K562 (cell line): ENCODE data around the gene STOX2. TPM values are rescaled to one million over a fixed set of nuclear protein-coding genes. Genes with fewer than 3 reads are reported as not detected.

ENCODE experiments used
- ATAC-seq: fragments of 200-7000 bp; cut with Tn5 transposase; 3 replicates; pipeline ENCODE4 v1.9.1; 2020; ENCODE audit warnings: moderate library complexity
- BruUV-seq: library from RNA; stranded (reverse); fragments of 400-500 nt; replicated peaks from 2 replicates; lab custom pipeline; 2021; lab: Mats Ljungman, UMichigan
- CTCF ChIA-PET: fragments of 300-600 bp; formaldehyde crosslinking; extraction: SDS; loops from one replicate; lab custom pipeline; 2021; ENCODE audit warnings: low intra/inter-chr PET ratio; lab: Yijun Ruan, JAX
- POLR2A ChIA-PET: fragments of 300-600, 350-650 bp; sonication (Branson Sonifier 250); formaldehyde crosslinking; extraction: SDS; loops from one replicate; lab custom pipeline; 2021; ENCODE audit warnings: antibody characterized with exemption, inconsistent platforms; lab: Yijun Ruan, JAX
- DNase-seq, 4 experiments: peaks; one replicate each; pipeline versions ENCODE4 v3.0.0 to v3.0.0-alpha.2; 2011 to 2018; ENCODE audit warnings: low spot score in 3 of 4, mixed read lengths in 3 of 4; ENCODE audit errors: extremely low read depth in 1 of 4
- FAIRE-seq: peaks from 2 replicates; lab custom pipeline; 2011; peaks lifted over from hg19 to GRCh38; lab: Jason Lieb, UNC
- H2AFZ ChIP-seq: 2 replicates; pipeline ENCODE4 v1.6.0; 2011; ENCODE audit warnings: low read depth, low read length, control low read depth, inconsistent platforms
- H3K27ac ChIP-seq: fragments of 200-600 bp; 3 replicates; pipeline ENCODE4 v1.8.0; 2011; ENCODE audit warnings: low read depth, mild to moderate bottlenecking, control low read depth, inconsistent platforms, low read length, moderate library complexity, mixed read lengths; ENCODE audit errors: extremely low read depth
- H3K27me3 ChIP-seq, 2 experiments: fragments of 300-600 bp in 1 of 2; 2 replicates in 1 of 2; 3 replicates in 1 of 2; pipeline versions ENCODE4 v1.6.0 to v1.8.0; 2011; ENCODE audit warnings: inconsistent platforms in 2 of 2, low read length in 2 of 2, mild to moderate bottlenecking in 1 of 2, mixed read lengths in 1 of 2, moderate library complexity in 1 of 2; ENCODE audit not compliant: control insufficient read depth in 2 of 2, insufficient read depth in 2 of 2
- H3K36me3 ChIP-seq: fragments of 300-600 bp; 3 replicates; pipeline ENCODE4 v1.8.0; 2011; ENCODE audit warnings: mild to moderate bottlenecking, low read length, inconsistent platforms; ENCODE audit not compliant: control insufficient read depth, insufficient read depth
- H3K4me1 ChIP-seq, 2 experiments: fragments of 200-600 bp in 1 of 2; replicated peaks in 1 of 2; 2 replicates in 1 of 2; 3 replicates in 1 of 2; pipeline versions ENCODE4 v1.5.1 to v1.8.0; 2011; ENCODE audit warnings: inconsistent platforms in 2 of 2, low read length in 2 of 2, mild to moderate bottlenecking in 1 of 2, mixed read lengths in 1 of 2, moderate library complexity in 1 of 2; ENCODE audit not compliant: control insufficient read depth in 2 of 2, insufficient read depth in 2 of 2
- H3K4me2 ChIP-seq: 2 replicates; pipeline ENCODE4 v1.6.1; 2011; ENCODE audit warnings: low read length, control low read depth, inconsistent platforms, mixed read lengths; ENCODE audit not compliant: insufficient read depth
- H3K4me3 ChIP-seq: fragments of 200-600 bp; sonication (generic), shearing (Covaris generic); 2 replicates; pipeline ENCODE4 v1.5.1; 2016; ENCODE audit warnings: control low read depth, inconsistent platforms
- H3K79me2 ChIP-seq: fragments of 200-600 bp; 3 replicates; pipeline ENCODE4 v1.8.0; 2011; ENCODE audit warnings: low read length, inconsistent platforms; ENCODE audit not compliant: control insufficient read depth, insufficient read depth
- H3K9ac ChIP-seq, 2 experiments: 2 replicates each; pipeline versions ENCODE4 v1.6.0 to v1.6.1; 2011; ENCODE audit warnings: low read depth in 2 of 2, low read length in 2 of 2, control low read depth in 1 of 2, inconsistent platforms in 1 of 2, mild to moderate bottlenecking in 1 of 2, mixed read lengths in 1 of 2; ENCODE audit not compliant: insufficient read depth in 1 of 2
- H3K9me1 ChIP-seq: one replicate; pipeline ENCODE4 v1.6.0; 2011; ENCODE audit warnings: inconsistent platforms, mild to moderate bottlenecking, low read length, moderate library complexity; ENCODE audit not compliant: control insufficient read depth, insufficient read depth
- H3K9me3 ChIP-seq: replicated peaks from 2 replicates; pipeline ENCODE4 v1.5.1; 2011; ENCODE audit warnings: low read depth, low read length, inconsistent platforms; ENCODE audit not compliant: control insufficient read depth, insufficient read depth
- H4K20me1 ChIP-seq: replicated peaks from 2 replicates; pipeline ENCODE4 v1.6.1; 2011; ENCODE audit warnings: low read length, inconsistent platforms, mixed read lengths; ENCODE audit not compliant: control insufficient read depth, insufficient read depth
- CBFB ChIP-seq: sonication (generic); formaldehyde crosslinking; IDR thresholded peaks from 2 replicates; pipeline ENCODE4 v1.4.0; 2020; ENCODE audit warnings: mild to moderate bottlenecking, missing genetic modification reagents
- EWSR1 ChIP-seq: fragments of 450-650 bp; IDR thresholded peaks from 2 replicates; pipeline ENCODE4 v1.6.1; 2018; ENCODE audit warnings: borderline replicate concordance, mild to moderate bottlenecking, low read depth, moderate library complexity; ENCODE audit not compliant: partially characterized antibody
- MCM5 ChIP-seq: fragments of 450-650 bp; IDR thresholded peaks from 2 replicates; pipeline ENCODE4 v1.6.1; 2016; ENCODE audit warnings: low read depth
- SAFB2 ChIP-seq: fragments of 200-400 bp; formaldehyde crosslinking; IDR thresholded peaks from 2 replicates; pipeline ENCODE4 v1.6.1; 2018; ENCODE audit warnings: borderline replicate concordance, low read length, low read depth, moderate library complexity; ENCODE audit not compliant: severe bottlenecking
- ZNF785 ChIP-seq: fragments of 250-450 bp; sonication (Bioruptor Pico); IDR thresholded peaks from 2 replicates; pipeline ENCODE4 v1.4.0; 2020; ENCODE audit warnings: mild to moderate bottlenecking
- WGBS: fragments of 100-300 bp; shearing (Covaris generic); methylation state at CpG from one replicate; pipeline ENCODE4 v1.1.6; 2016; ENCODE audit warnings: low coverage, mixed read lengths; ENCODE audit not compliant: insufficient coverage; ENCODE audit errors: missing lambda C conversion rate; 5-methylcytosine and 5-hydroxymethylcytosine counted together
- in situ Hi-C: fragments of 300-500 bp; cut with MboI; formaldehyde crosslinking; loops from 4 replicates; pipeline ENCODE4 v1.15.0; 2018; ENCODE audit warnings: inconsistent platforms, mixed read lengths
- intact Hi-C: fragments of 100-400 bp; cut with micrococcal nuclease; formaldehyde crosslinking; loops from 2 replicates; pipeline ENCODE4 v1.14.2; 2022
- polyA plus RNA-seq, 8 experiments: library from polyadenylated mRNA; depleted of rRNA in 4 of 8; stranded (reverse) in 5 of 8; unstranded in 3 of 8; fragments of >200 nt; fragmentation: Nextera tagmentation in 2 of 8; fragmentation: Illumina TruSeq in 1 of 8; extraction: Ambion mirVana in 2 of 8; extraction: Trizol in 1 of 8; gene quantifications; 2 replicates each; pipeline versions ENCODE4 v1.2.1 to v1.2.3, GENCODE V29; 2011 to 2014; ENCODE audit warnings: inconsistent platforms in 1 of 8, missing spikeins in 1 of 8
- total RNA-seq, 7 experiments: library from RNA; depleted of rRNA in 6 of 7; stranded (reverse); fragments of >200 nt in 6 of 7; fragmentation: Illumina TruSeq in 2 of 7; extraction: Trizol in 2 of 7; gene quantifications; 2 replicates each; pipeline versions ENCODE4 v1.2.1 to v1.2.3, GENCODE V29; 2011 to 2021; ENCODE audit warnings: low replicate concordance in 1 of 7
- TF ChIP-seq, protein P1 (sequence below): IDR thresholded peaks from 2 replicates; pipeline ENCODE4 v1.6.1; 2011; ENCODE audit warnings: borderline replicate concordance, low read depth, mild to moderate bottlenecking, moderate library complexity, low read length; ENCODE audit not compliant: insufficient read depth, poor library complexity, severe bottlenecking
- TF ChIP-seq, protein P2 (sequence below): fragments of 250-450 bp; sonication (Bioruptor Pico); IDR thresholded peaks from 2 replicates; pipeline ENCODE4 v1.5.0; 2021; ENCODE audit warnings: mild to moderate bottlenecking, moderate library complexity

Gene STOX2
- total and polyA plus RNA-seq, 9 of the 15 experiments (the other 6 are each of a cell fraction or from before 2014, with no cell fraction given): not detected

DNA sequence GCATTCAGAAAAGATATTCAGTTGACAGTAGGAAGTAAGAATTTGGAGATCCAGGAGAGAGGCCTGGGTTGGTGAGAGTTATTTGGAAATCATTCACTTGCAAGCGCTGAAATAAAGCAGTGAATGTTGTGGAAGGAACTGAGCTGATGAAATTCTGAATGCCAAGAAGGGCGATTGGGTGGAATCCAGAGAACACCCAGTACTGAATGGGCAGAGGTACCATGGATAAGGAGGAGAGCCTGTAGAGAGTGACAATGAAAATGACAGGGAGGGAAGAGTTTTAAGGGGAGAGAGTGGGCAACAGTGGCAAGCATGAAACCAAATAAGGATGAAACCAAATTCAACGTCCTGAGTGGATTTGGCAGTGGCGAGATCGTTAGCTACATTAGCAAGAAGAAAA, 6.7 kb upstream of the STOX2 start:
- no peak overlapping the region for H3K4me3 ChIP-seq
- peaks cover 0 to 4% of the 10 kb centered on the region in 2 experiments; a peak in 2 of 5 replicates for H3K27me3 ChIP-seq
- no peaks in the 10 kb centered on the region for H3K36me3 ChIP-seq
- no peak overlapping the region for H3K9ac ChIP-seq
- POLR2A ChIA-PET: no interaction called here
- CTCF ChIA-PET: no interaction called here
- no peaks in the 10 kb centered on the region for H3K79me2 ChIP-seq
- FAIRE-seq (no peak), DNase-seq (no peak), ATAC-seq (no peak)
- no peaks in the 10 kb centered on the region for H4K20me1 ChIP-seq
- no peaks in the 10 kb centered on the region for H3K9me1 ChIP-seq
- intact Hi-C loops (no loop called here), in situ Hi-C loops (no loop called here)
- no peak for TF ChIP-seq CBFB (CRISPR knock-in tag)
- WGBS: 3% methylated on average over 5 of the region's 5 CpGs
- H2AFZ ChIP-seq: no peak overlapping the region
- no TSS peak for BruUV-seq
- no peak overlapping the region for H3K4me2 ChIP-seq
- H3K27ac ChIP-seq: no peak overlapping the region
- no peaks in the 10 kb centered on the region for H3K9me3 ChIP-seq
- H3K4me1 ChIP-seq: no peaks in the 10 kb centered on the region

- WGBS: 2% methylated on average over 6 of the region's 6 CpGs
- intact Hi-C loops: no loop called here
- TF ChIP-seq, protein P1, sequence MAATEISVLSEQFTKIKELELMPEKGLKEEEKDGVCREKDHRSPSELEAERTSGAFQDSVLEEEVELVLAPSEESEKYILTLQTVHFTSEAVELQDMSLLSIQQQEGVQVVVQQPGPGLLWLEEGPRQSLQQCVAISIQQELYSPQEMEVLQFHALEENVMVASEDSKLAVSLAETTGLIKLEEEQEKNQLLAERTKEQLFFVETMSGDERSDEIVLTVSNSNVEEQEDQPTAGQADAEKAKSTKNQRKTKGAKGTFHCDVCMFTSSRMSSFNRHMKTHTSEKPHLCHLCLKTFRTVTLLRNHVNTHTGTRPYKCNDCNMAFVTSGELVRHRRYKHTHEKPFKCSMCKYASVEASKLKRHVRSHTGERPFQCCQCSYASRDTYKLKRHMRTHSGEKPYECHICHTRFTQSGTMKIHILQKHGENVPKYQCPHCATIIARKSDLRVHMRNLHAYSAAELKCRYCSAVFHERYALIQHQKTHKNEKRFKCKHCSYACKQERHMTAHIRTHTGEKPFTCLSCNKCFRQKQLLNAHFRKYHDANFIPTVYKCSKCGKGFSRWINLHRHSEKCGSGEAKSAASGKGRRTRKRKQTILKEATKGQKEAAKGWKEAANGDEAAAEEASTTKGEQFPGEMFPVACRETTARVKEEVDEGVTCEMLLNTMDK: no peak
- no peak for TF ChIP-seq SAFB2
- TF ChIP-seq, protein P2, sequence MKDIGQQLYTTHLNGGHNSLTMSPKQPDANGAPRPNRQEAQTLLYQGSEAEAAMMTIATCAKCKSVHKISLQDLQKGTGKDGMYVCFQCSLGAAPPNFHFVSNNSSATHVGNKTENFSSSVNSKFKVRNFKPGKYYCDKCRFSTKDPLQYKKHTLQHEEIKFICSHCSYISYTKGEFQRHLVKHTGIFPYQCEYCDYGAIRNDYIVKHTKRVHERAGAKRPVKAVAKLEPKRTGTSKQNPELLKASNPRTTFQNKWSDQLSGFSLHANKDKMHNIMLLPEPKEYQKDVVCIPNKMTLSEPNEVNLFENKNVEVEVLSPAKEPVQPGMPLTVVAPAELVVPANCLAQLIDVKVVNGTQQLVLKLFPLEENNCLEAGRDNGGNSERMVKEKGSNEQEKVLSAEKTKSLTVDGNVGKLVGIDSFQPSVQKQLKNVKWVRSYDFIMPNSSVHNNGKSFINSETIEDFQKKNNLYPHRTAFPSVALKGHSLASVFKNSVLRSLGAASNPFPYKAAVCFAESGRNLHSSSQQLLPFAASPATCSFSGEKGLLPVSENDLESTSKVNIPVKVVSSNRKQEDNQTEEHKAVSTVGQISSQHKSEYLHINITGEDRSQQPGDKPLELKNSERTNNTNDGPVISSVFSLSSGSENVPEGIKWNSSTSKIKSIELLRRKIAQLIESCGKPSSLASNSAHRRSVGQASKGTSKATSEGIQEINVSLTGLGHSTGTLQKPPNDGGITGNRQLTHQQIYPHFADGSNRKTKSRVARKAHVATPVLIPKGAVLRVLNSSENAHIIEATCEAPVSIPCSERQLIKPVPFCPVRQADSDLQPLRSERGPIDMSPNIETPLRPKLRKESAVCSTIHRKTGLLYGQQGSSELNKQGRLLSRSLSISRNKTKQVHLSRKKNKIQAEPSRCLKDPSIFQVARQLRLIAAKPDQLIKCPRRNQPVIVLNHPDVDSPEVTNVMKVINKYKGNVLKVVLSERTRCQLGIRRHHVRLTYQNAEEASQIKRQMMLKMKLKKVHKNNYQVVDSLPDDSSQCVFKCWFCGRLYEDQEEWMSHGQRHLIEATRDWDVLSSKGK (CRISPR knock-in tag): no peak
- TF ChIP-seq MCM5: no peak
- TF ChIP-seq ZNF785 (CRISPR knock-in tag): no peak
- no peak for TF ChIP-seq EWSR1
These were observed 1.9 kb upstream of the STOX2 start for GRCh38 chr4:183903021-183903760.

More at GRCh38 chr4:183903021-183903760, 1.9 kb upstream of the STOX2 start:
- Histone ChIP-seq H2AFZ (no peak overlapping the region), H3K27ac (no peak overlapping the region), H3K4me2 (no peak overlapping the region), H3K27me3 (peaks cover 12 to 38% of the 10 kb centered on the region in 2 experiments), H3K4me1 (peaks cover 0 to 19% of the 10 kb centered on the region in 2 experiments; a peak in 2 of 5 replicates), H3K9me1 (no peaks in the 10 kb centered on the region), H3K4me3 (no peak overlapping the region), H3K9me3 (no peaks in the 10 kb centered on the region), H3K36me3 (no peaks in the 10 kb centered on the region), H3K79me2 (no peaks in the 10 kb centered on the region), H3K9ac (no peak overlapping the region), H4K20me1 (no peaks in the 10 kb centered on the region; the same call in 1 of the 2 replicates)
- CTCF ChIA-PET: no interaction called here
- POLR2A ChIA-PET: no interaction called here
- no peak for FAIRE-seq
- DNase-seq: no peak
- no peak for ATAC-seq
- in situ Hi-C loops: no loop called here
- BruUV-seq: no TSS peak
